HepG2 (cell line): ENCODE data around the gene CDC42EP4. TPM values are rescaled to one million over a fixed set of nuclear protein-coding genes. Genes with fewer than 3 reads are reported as not detected.

Experiments used
- CSRNP2 ChIP-seq: sonication (generic); formaldehyde crosslinking; conservative IDR thresholded peaks from 2 replicates; pipeline ENCODE4 v1.8.0; 2022; ENCODE audit warnings: low read depth, missing genetic modification reagents
- HHEX ChIP-seq: IDR thresholded peaks from 2 replicates; pipeline ENCODE4 v1.6.1; 2016; ENCODE audit warnings: control low read depth
- RERE ChIP-seq: IDR thresholded peaks from 2 replicates; pipeline ENCODE4 v1.6.1; 2016; ENCODE audit warnings: low read depth, missing genetic modification reagents, missing compliant biosample characterization
- SSRP1 ChIP-seq: IDR thresholded peaks from 2 replicates; pipeline ENCODE4 v1.6.1; 2016; ENCODE audit warnings: control low read depth
- TGIF2 ChIP-seq: IDR thresholded peaks from 2 replicates; pipeline ENCODE4 v1.6.1; 2016; ENCODE audit warnings: control low read depth, missing compliant biosample characterization
- THAP11 ChIP-seq: IDR thresholded peaks from 2 replicates; pipeline ENCODE4 v1.6.1; 2016; ENCODE audit warnings: missing biosample characterization, missing genetic modification reagents
- ZKSCAN8 ChIP-seq: IDR thresholded peaks from 2 replicates; pipeline ENCODE4 v1.6.1; 2016; ENCODE audit warnings: borderline replicate concordance, missing genetic modification reagents, missing compliant biosample characterization
- ZNF280D ChIP-seq: sonication (generic); formaldehyde crosslinking; IDR thresholded peaks from 2 replicates; pipeline ENCODE4 v1.5.1; 2020; ENCODE audit warnings: mild to moderate bottlenecking, missing genetic modification reagents
- polyA plus RNA-seq, 8 experiments: library from polyadenylated mRNA; depleted of rRNA in 3 of 8; stranded (reverse) in 7 of 8; unstranded in 1 of 8; fragments of >200 nt; fragmentation: Illumina TruSeq in 4 of 8; extraction: Trizol in 4 of 8; gene quantifications; 2 replicates each; pipeline versions ENCODE4 v1.2.1 to v1.2.3, GENCODE V29; 2011 to 2016; ENCODE audit warnings: low read depth in 4 of 8, missing spikeins in 1 of 8, mixed read lengths in 1 of 8; ENCODE audit not compliant: insufficient read depth in 1 of 8
- total RNA-seq, 5 experiments: library from RNA; depleted of rRNA; stranded (reverse); fragments of >200 nt; fragmentation: Illumina TruSeq; extraction: Trizol; gene quantifications; 2 replicates each; pipeline ENCODE4 v1.2.3, GENCODE V29; 2016; ENCODE audit warnings: low read depth in 1 of 5
- TF ChIP-seq, protein P1 (sequence below): sonication (generic); formaldehyde crosslinking; IDR thresholded peaks from 2 replicates; pipeline ENCODE4 v1.4.0; 2020; ENCODE audit warnings: missing genetic modification reagents, borderline replicate concordance

CDC42EP4 gene
- total and polyA plus RNA-seq, 2 of the 13 experiments (the other 11 are each of a cell fraction or from before 2014, with no cell fraction given): 19.0 to 54.0 TPM

GRCh38 chr17:73262676-73263642 lies 48.8 kb downstream of the CDC42EP4 start (continued):
- TF ChIP-seq HHEX (CRISPR knock-in tag) (0 out of 2 replicates have a peak, but pooled peaks have one; percentile 24), SSRP1 (CRISPR knock-in tag) (no peak; the same call in 1 of the 2 replicates), ZKSCAN8 (no peak), THAP11 (CRISPR knock-in tag) (no peak), RERE (CRISPR knock-in tag) (no peak), ZNF280D (CRISPR knock-in tag) (no peak), CSRNP2 (CRISPR knock-in tag) (no peak), TGIF2 (CRISPR knock-in tag) (no peak)
- TF ChIP-seq, protein P1, sequence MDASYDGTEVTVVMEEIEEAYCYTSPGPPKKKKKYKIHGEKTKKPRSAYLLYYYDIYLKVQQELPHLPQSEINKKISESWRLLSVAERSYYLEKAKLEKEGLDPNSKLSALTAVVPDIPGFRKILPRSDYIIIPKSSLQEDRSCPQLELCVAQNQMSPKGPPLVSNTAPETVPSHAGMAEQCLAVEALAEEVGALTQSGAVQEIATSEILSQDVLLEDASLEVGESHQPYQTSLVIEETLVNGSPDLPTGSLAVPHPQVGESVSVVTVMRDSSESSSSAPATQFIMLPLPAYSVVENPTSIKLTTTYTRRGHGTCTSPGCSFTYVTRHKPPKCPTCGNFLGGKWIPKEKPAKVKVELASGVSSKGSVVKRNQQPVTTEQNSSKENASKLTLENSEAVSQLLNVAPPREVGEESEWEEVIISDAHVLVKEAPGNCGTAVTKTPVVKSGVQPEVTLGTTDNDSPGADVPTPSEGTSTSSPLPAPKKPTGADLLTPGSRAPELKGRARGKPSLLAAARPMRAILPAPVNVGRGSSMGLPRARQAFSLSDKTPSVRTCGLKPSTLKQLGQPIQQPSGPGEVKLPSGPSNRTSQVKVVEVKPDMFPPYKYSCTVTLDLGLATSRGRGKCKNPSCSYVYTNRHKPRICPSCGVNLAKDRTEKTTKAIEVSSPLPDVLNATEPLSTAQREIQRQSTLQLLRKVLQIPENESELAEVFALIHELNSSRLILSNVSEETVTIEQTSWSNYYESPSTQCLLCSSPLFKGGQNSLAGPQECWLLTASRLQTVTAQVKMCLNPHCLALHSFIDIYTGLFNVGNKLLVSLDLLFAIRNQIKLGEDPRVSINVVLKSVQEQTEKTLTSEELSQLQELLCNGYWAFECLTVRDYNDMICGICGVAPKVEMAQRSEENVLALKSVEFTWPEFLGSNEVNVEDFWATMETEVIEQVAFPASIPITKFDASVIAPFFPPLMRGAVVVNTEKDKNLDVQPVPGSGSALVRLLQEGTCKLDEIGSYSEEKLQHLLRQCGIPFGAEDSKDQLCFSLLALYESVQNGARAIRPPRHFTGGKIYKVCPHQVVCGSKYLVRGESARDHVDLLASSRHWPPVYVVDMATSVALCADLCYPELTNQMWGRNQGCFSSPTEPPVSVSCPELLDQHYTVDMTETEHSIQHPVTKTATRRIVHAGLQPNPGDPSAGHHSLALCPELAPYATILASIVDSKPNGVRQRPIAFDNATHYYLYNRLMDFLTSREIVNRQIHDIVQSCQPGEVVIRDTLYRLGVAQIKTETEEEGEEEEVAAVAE (CRISPR knock-in tag): no peak
